GM18907 (cell line): ENCODE results near the gene RBMS3.
A peak's percentile ranks its signal among the peaks of the same experiment; 100 is the strongest.

Experiments used
- ATAC-seq: cut with Tn5 transposase; IDR thresholded peaks from one replicate; pipeline ENCODE4 v1.9.1; 2021; ENCODE audit warnings: mild to moderate bottlenecking, moderate library complexity; ENCODE audit not compliant: unreplicated experiment

The RBMS3 gene

DNA sequence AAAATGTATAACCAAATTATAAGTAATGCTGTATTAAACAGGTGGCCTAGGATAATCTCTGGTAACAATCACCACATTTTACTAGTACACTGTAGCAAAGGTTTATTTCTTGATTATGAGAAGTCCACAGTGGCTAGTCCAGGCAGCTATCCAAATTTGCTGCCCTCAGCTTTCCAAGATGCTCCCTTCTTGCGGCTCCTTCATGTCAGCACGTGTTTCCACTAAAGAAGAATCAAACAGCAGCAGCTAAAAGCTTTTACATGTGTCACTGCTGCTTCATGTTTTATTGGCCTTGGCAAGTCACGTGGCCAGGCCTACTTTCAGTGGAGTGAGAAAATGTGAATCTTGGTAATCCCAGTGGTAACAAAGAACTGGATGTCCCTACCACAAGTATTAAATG lies 5.6 kb upstream of the RBMS3 start:
- no peak for ATAC-seq

DNA sequence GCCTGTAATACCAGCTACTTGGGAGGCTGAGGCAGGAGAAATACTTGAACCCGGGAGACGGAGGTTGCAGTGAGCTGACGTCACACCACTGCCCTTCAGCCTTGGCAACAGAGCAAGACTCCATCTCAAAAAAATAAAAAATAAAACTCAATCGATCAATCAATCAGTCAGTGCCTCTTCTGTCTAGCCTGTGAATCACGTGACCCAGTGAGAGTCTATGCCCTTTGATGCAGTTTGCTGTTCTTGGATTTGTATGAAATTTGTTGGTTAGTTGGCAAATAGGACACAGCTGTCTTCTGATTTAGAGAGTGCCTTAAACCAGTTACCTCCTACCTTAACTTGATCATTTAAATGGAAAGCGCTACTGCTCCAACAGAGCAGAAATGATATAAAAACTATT lies 3.6 kb upstream of the RBMS3 start:
- ATAC-seq, result no peak

DNA sequence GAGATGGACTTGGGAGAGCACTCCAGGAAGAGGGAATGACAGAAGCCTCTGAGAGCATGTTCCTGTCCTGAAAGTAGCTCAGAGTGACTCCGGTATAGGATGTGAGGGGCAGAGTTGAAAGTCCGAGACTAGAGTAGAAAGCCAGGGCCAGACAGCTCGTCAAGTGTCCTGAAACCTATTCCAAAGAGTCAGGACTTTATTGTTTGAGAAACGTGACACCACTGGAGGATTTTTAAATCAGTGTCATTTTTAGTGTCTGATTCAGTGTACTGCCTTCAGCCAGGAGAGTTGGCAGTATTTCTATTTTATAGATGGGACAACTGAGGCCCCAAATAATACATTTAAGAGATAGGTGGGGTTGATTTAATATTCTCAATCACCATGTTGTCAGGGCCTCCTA lies 1.6 kb upstream of the RBMS3 start:
- no peak for ATAC-seq

DNA sequence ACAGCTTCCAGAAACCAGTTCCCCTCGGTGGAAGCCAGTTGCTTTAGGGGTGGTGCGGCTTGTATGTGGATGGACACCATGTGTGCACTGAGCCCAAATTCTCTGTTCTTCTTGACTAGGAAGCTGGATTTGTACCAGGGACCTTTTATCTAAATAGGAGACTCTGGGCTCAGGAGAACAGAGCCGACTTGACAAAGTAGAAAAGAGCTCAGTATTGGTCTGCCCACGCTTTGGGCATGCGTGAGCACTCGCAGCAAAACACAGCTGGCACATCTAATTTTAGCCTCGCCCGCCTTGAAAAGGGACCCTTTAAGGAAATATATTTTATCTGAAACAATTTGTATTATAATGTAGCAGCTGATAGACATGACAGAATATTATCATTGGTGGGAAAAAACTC lies 1.1 kb upstream of the RBMS3 start:
- ATAC-seq, result no peak

DNA sequence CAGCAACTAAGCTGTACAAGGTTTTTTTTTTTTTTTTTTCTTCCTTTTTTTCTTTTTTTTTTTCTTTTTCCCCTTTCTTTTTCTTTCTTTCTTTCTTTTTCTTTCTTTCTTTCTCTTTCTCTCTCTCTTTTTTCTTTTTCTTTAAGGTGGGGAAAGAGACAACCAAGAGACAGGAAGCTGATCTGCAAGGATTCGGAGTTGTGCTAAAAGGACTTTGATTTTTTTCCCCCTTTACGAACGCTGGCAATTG lies 148 bp downstream of the RBMS3 start:
- ATAC-seq, result no peak

DNA sequence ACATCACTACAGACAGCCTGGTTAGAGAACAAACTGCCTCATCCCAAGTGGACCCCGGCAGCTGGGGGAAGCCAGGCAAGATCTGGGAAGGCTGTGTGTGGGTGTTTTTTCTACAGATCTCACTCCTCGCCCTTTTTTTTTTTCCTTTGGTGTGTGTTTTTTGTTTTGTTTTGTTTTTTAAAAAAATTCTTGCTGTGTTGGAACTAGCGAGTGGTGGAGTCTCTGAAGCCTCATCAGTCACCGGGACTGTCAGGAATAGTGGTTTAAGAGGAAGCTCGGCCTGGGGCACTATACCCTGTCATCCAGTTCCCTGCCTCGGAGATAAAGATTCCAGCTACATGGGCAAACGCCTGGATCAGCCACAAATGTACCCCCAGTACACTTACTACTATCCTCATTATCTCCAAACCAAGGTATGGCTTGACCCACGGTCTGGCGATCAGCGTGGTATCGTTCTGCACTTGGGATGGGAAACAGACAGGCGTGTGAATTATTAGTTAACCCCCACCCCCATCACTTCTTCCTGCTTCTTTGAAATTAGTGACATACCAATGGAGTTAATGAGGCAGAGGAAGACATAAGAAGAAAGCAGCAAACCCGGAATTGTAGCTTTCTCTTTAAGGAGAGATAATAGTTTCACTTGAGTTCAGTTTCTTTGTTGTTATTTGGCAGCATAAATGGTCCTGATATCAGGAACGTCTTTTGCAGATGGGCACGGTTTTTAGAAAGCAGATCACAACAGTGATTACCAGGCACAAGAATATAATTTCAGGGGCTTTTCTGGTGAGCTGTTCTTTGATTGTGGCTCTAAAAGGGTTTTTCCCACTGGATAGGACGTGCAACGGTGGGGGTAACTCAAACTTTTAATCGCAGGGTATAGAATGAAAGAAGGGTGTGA lies 722 bp downstream of the RBMS3 start:
- ATAC-seq, result peak; percentile 73

DNA sequence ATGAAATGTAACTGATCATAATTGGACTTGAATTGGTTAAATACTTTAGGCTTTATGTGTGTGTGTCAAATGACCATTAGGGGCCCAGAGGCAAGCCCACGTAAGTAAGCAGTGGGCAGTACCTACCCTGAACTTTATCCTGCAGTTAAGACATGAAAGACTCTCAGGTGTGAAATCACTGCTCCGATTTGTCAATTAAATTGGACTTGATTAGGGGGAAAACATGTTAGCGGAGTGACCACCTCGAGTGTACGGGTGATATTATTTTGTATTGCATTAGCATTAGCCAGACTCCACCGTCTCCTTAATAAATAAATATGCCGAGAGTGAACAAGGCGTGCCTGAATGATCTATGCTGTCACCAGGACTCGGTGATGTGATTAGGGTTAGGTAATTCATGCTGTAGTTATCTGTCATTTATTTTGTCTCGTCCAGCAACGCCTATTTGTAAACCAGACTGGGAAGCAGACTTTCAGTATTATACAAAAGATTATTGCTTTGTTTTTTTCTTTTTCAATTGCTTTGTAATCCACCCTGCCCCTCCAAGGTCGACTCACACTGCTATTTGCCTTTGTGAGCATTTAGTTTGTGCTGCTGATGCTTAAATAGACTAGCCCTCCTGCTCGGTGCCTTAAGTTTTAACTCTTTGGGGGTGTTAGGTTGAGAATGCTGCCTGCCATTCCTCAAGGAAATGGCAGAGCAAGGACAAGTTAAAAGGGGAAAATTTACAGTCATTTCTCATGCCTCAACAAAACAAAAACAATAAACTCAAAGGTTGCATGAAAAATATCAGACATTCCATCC lies 1.8 kb downstream of the RBMS3 start:
- ATAC-seq, result no peak

DNA sequence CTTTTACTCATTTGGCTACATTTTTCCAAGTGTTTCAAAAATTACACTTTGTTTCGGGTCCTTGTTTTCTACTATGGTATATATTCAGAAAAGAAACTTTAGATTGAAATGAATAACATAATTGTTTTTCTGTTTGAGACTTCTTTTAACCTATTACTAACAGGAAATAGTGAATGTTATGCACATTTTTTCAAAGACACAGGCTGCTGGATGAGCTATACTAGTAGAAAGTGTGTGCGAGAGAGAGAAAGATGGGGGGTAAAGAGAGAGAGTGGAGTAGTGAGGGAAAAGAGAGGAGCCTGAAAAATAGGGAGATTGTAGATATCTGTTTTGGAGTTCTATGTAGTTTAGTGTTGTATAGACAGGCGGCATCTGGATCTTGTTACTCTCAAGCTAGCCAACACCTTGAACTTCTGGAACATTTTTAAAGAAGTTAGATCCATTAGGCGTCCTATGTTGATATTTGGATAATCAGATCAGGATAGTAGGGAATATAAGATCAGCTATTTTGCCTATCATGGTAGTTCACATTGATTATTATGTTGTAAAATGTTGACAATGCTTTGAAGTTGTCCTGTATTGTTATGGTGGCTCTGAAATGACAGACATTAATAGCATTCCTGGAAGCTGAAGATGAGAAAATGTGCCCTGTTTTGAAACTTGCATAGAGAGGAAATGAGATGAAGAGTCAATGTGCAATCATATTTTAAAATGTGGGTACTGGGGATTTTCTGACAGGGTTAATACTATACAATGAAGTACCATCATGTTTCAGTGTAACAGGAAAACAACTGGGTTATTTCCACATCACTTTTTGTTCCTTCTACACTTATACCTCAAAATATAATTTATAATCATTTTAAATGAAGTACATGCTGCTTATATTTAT lies 2.6 kb downstream of the RBMS3 start:
- ATAC-seq, result peak; percentile 32

DNA sequence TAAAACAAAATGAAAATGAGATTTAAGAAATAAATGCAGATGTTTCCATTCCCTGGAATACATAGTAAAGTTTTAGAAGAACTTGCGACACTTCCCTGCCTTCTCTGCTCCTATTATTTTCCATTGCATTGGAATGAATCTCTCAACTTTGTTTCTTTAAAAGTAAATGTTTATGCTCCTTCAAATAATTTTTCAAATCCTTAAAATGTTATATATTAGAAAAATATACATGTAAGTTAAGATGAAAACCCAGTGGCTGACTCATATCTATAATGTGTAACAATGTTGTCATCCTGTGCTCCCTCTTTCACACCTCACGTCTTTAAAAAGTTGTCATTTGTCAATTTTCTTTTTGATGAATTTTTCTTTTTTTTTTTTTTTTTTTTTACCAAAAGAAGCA lies 3.6 kb downstream of the RBMS3 start:
- ATAC-seq, result no peak

DNA sequence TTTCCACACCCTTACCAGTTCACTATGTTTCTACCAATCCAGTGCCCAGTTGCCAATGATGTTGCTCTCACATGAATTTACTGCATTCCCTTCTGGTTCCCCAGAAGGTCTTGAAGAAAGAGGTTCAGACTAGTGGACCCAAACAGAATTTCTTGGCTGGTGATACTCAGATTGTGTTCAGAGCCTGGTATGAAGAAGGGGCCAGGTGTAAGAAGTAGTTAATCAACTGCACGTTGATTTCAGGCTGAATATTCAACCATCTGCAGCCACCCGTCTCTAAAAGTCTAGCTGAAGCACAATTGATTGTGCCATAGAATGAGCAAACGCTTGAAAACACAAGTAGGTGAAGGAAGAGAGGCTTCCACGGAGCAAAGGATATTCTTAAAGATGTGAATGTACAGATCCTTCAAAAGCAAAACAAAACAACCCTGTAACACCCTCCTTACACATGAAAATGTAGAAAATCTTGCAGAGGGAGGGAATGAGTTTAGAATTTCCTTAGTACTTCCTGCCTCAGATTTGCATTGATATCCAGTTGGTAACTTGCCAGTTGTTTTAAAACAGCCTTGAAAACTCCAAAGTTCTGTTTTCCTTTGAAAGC lies 4.7 kb downstream of the RBMS3 start:
- no peak for ATAC-seq

DNA sequence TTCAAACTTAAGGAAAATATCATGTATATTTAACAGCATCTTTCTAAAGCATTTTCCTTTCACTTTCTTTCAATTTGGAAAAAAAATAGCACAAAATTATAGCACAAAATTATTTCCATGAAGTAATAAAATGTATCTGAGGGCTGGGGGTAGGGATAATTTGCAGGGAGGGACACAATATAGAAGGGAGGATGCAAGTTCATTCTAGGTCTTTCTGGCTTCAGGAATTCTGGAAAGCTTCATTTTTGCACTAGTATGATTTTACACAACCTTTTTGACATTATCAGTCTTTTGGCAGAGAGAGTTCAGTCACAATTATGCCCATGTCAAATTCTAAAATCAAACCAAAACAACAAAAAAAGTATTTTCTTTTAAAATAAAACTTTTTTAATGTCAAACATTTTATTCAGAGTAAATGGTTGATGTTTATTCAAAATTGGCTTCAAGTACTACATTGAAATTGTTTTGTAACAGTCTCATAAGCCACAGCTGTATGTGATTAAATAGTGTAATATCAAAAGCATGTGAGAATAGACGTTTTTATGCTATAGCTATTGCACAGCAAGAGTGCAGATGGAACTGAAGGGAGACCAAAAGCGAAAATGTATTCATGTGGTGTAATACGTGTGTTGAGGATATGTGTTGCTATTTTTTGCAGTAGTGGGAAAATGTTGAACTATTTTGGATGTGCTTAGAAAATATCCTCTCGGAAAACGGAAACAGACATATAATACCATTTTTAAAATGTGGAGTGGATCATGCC lies 5.8 kb downstream of the RBMS3 start:
- ATAC-seq, result no peak

DNA sequence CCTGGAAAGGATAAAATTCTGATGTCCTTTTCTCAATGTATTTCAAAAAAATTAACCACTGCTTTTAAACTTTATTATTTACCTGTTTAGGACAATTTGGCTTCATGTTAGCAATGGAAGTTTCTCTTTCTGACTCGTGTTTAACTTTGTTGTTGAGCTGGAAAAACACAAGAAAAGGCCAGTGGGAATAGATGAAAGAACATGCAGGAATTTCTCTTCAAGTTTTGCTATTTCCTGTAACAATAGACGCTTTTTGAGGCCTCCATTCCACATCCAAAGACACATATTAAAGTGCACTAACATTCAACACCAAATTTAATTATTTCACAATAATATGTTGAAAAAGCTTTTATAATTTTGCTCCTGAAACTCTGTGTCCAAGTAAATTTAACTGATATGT lies 9.7 kb downstream of the RBMS3 start:
- no peak for ATAC-seq

DNA sequence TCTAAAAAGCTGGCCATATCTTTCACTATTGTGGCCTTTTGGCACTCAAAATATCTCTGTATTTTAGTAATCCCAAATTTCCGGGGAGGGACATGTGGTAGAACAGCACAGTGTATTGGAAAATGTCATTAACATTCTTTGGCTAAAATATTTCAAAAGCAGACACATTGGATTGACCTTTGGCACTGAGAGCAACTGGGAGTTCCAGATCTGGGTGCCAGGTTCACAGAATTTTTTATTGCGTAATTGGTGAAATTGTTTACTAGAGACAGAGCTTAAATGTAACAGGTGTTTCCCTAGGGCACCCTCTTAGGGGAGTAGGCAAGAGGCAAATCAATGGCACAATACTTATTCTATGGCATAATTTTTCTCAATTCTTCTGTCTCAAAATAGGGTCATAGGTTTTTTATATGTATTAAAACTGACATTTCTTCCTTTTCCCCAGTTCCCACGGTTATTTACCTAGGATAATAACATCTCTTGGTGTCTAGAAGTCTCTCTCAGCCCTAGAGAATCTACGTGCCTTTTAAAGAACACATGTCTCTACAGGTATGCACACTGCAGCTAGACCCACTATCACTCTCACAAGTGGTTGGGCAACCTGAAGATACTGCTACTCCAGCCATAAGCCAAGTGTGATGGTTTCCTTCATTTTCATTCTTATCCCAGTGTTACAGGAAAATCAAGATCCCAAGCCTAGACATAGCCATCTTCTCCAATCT lies 10.6 kb downstream of the RBMS3 start:
- ATAC-seq, result no peak

DNA sequence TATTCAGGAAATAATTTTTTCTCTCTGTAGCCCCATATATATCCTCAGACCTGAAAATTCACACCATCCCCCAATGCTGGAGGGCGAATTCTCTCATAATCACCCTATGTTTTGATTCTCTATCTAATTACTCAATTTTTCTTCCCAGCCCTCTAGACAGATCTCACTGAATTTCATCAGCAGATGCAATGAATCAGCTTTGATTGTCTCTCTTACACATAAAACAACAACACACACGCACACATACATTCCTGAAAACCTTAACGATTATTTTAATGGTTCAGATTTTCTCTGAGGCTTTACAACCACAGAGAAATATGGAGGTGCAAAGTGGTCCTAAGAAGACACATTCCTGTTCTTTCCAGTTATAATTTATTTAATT lies 11.1 kb downstream of the RBMS3 start:
- no peak for ATAC-seq

DNA sequence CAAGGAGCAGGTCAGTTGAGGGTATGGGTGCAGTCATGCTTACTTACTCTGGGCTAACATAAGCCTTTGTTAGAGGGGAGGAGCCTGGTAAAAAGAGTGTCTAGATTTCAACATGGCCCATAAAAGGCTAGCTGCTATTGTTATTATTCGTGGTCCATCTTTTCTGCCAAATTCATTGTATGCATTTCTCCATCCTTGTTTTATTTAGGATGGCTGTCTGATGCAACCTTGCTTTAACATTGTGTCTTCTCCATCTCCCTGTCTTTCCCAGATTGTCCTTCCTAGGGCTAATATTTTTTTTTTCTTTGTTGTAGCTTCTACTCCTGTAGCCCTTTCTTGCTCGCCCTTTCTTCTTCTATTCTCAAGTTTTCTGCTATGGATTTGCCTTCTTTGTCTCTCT lies 12.6 kb downstream of the RBMS3 start:
- no peak for ATAC-seq

DNA sequence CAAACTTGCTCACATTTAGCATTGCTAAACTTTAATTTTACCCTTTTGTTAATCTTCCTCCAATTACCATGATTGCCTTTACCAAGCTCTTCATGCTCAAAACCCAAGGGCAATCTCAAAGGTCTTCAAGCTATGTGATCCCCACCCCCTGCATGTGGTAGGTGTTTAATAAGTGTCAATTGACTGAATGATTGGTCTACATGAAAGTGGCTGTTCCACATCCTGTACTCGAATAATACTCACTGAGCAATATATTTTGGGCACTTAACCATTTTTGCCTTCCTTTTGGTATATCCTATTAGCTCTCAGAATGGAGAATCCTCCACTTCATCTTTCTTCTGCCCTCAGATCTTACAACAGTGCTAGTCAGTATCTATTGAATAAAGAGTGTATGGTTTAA lies 17.1 kb downstream of the RBMS3 start:
- ATAC-seq, result no peak

DNA sequence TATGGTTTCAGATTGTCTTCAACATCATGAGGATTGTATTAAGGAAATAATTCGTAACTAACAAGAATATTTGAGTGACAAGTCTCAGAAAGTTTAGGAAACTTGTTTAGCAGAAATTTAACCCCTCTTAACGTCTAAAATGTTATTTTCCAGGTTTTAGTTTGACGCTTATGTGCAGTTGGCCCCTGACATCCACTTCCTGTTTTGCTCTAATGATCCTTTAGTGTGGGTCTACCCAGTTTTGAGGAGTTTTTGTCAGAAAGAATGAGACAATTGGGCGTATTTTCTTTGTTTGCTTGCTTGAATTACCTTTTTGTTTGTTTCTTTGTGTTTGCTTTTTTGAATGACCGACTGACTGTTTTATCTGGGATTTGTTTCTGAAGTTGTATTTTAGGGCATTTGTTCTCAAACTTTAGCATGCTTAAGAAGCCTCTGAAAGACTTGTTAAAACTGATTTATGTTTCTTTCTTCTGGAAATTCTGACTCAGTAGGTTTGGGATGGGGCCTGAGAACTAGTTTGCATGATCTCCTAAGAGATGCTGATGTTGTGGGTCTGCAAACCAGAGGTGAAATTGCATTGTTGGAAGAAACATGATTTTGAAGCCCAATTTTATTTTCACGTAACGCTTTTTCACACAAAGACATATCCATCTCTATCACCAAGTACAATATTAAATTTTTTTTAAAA lies 20.6 kb downstream of the RBMS3 start:
- no peak for ATAC-seq

DNA sequence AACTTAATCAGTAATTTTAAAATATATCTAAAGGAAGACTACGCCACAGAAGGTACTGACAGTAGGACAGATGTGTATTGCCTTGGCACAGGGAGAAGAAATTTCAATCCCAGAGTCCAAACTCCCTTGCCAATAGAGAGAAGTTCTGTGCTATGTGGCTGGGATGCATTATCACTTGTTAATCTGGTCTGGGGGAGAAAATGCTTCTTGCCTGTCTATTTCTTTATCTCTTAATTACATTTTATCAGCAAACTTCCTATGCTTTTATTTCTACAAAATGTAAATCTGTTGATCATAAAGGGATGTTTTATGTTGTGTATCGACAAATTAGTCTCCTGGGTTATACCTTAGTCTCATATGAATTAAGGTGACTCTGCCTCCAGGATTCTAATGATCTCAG lies 21.7 kb downstream of the RBMS3 start:
- ATAC-seq, result no peak

DNA sequence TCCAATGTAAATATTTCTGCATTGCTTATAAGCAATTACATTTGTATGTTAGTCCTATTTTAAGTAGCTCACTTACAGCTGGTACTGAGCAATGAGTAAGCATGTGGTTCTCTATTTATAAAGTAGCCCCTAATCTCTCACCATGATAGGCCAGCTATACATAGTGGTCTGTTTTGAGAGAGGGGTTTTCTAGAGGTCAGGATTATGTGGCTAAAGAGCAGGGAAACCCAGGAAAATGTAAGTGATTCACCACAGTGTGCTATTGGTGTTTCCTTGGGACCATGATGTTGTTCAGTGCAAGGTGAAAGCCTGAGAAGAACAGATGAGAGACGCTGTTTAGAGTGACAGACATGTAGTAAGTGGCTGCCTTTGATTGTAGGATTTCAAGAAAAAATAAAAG lies 26.4 kb downstream of the RBMS3 start:
- ATAC-seq, result no peak
